ENCODE data around the gene GLTP. TPM values are rescaled to one million over a fixed set of nuclear protein-coding genes. Genes with fewer than 3 reads are reported as not detected.

The GLTP gene
- total and polyA plus RNA-seq, 2 of the 13 experiments (the other 11 are each of a cell fraction or from before 2014, with no cell fraction given): 10.7 to 12.9 TPM

GRCh38 chr12:109899783-109900751, 19.7 kb upstream of the GLTP start, which contains the start of gene TCHP (continued):
- TF ChIP-seq NFAT5 (CRISPR knock-in tag; IDR thresholded peaks at IDR 0.05) (peak; percentile 78), ESRRA (CRISPR knock-in tag; IDR thresholded peaks at IDR 0.05; ENCODE audit: low read depth) (no peak), ZNF18 (CRISPR knock-in tag; IDR thresholded peaks at IDR 0.05; ENCODE audit: insufficient replicate concordance) (no peak), PAX8 (CRISPR knock-in tag; IDR thresholded peaks at IDR 0.05; ENCODE audit: borderline replicate concordance) (no peak; the same call in 1 of the 2 replicates), NCOA1 (CRISPR knock-in tag; IDR thresholded peaks at IDR 0.05) (no peak), FOSL1 (CRISPR knock-in tag; IDR thresholded peaks at IDR 0.05; ENCODE audit: borderline replicate concordance) (no peak), ZNF101 (CRISPR knock-in tag; IDR thresholded peaks at IDR 0.05; ENCODE audit: borderline replicate concordance, low read depth) (0 out of 2 replicates have a peak, but pooled peaks have one; percentile 62), XRCC5 (optimal IDR thresholded peaks at IDR 0.05; ENCODE audit: low read length) (peak; percentile 70), CEBPB (IDR thresholded peaks at IDR 0.05; ENCODE audit: borderline replicate concordance, low read depth, low read length) (no peak), ZNF251 (CRISPR knock-in tag; IDR thresholded peaks at IDR 0.05) (no peak), ZNF276 (CRISPR knock-in tag; IDR thresholded peaks at IDR 0.05; ENCODE audit: low read depth) (peak; percentile 17; the same call in 1 of the 2 replicates), U2AF1 (optimal IDR thresholded peaks at IDR 0.05; ENCODE audit: low read depth, low read length) (peak; percentile 57), ZNF724P (CRISPR knock-in tag; IDR thresholded peaks at IDR 0.05; ENCODE audit: borderline replicate concordance) (peak; percentile 94; the same call in 1 of the 2 replicates), ERF (CRISPR knock-in tag; IDR thresholded peaks at IDR 0.05) (peak; percentile 81; the same call in 1 of the 2 replicates), ZNF207 (IDR thresholded peaks at IDR 0.05; ENCODE audit: borderline replicate concordance) (no peak), KDM6A (CRISPR knock-in tag; IDR thresholded peaks at IDR 0.05; ENCODE audit: low read depth) (no peak), ZNF800 (CRISPR knock-in tag; IDR thresholded peaks at IDR 0.05) (peak; percentile 71; the same call in 1 of the 2 replicates)
